OCI-LY1 (cell line): ENCODE data around the gene NAT16.

Experiments
- H2AFZ ChIP-seq: fragments of 200-600 bp; sonication (generic), shearing (Covaris generic); 2 replicates; pipeline ENCODE4 v1.6.0; 2014; ENCODE audit warnings: antibody characterized with exemption, mild to moderate bottlenecking, low read length
- H3F3A ChIP-seq: fragments of 200-600 bp; sonication (generic), shearing (Covaris generic); 2 replicates; pipeline ENCODE4 v1.6.0; 2014; ENCODE audit warnings: mild to moderate bottlenecking, antibody characterized with exemption, low read length, moderate library complexity; ENCODE audit not compliant: insufficient read depth
- H3K27ac ChIP-seq: fragments of 200-600 bp; sonication (generic); 2 replicates; pipeline ENCODE4 v1.5.1; 2014; ENCODE audit warnings: low read length, mixed run types, mild to moderate bottlenecking, low read depth; ENCODE audit not compliant: poor library complexity, severe bottlenecking
- H3K27me3 ChIP-seq: fragments of 200-600 bp; sonication (generic); 2 replicates; pipeline ENCODE4 v1.6.0; 2014; ENCODE audit warnings: antibody characterized with exemption, mild to moderate bottlenecking, low read length, moderate library complexity; ENCODE audit not compliant: insufficient read depth
- H3K36me3 ChIP-seq: fragments of 200-600 bp; sonication (generic); 2 replicates; pipeline ENCODE4 v1.6.1; 2014; ENCODE audit warnings: mild to moderate bottlenecking, antibody characterized with exemption, low read length, moderate library complexity, mixed read lengths; ENCODE audit not compliant: insufficient read depth
- H3K4me1 ChIP-seq: fragments of 200-600 bp; sonication (generic); 2 replicates; pipeline ENCODE4 v1.5.1; 2014; ENCODE audit warnings: mild to moderate bottlenecking, low read length, moderate library complexity; ENCODE audit not compliant: insufficient read depth, severe bottlenecking
- H3K4me2 ChIP-seq: fragments of 200-600 bp; sonication (generic), shearing (Covaris generic); 2 replicates; pipeline ENCODE4 v1.6.1; 2014; ENCODE audit warnings: low read length
- H3K4me3 ChIP-seq: fragments of 200-600 bp; sonication (generic); 2 replicates; pipeline ENCODE4 v1.5.1; 2014; ENCODE audit warnings: low read length, low read depth, mild to moderate bottlenecking, mixed read lengths; ENCODE audit not compliant: poor library complexity, severe bottlenecking
- H3K79me2 ChIP-seq: fragments of 200-600 bp; shearing (Covaris generic); 2 replicates; pipeline ENCODE4 v1.6.1; 2016; ENCODE audit warnings: mixed run types, low read length, mixed read lengths; ENCODE audit not compliant: insufficient read depth
- H3K9ac ChIP-seq: fragments of 200-600 bp; sonication (generic), shearing (Covaris generic); 2 replicates; pipeline ENCODE4 v1.6.1; 2014; ENCODE audit warnings: mild to moderate bottlenecking, low read length, mixed read lengths
- H3K9me2 ChIP-seq: fragments of 200-600 bp; sonication (generic), shearing (Covaris generic); 2 replicates; pipeline ENCODE4 v1.6.1; 2014; ENCODE audit warnings: low read depth, mild to moderate bottlenecking, low read length, mixed read lengths
- H3K9me3 ChIP-seq: fragments of 200-600 bp; shearing (Covaris generic); 2 replicates; pipeline ENCODE4 v1.6.1; 2014; ENCODE audit warnings: low read length, mixed read lengths
- H4K20me1 ChIP-seq: fragments of 200-600 bp; sonication (generic), shearing (Covaris generic); 2 replicates; pipeline ENCODE4 v1.6.0; 2016; ENCODE audit warnings: mild to moderate bottlenecking, low read length; ENCODE audit not compliant: insufficient read depth
- CTCF ChIP-seq: fragments of 200-600 bp; sonication (generic), shearing (Covaris generic); IDR thresholded peaks from 2 replicates; pipeline ENCODE4 v1.5.1; 2017; ENCODE audit warnings: mild to moderate bottlenecking, antibody characterized with exemption, low read length, moderate library complexity, mixed read lengths
- EZH2 ChIP-seq: fragments of 200-600 bp; sonication (generic), shearing (Covaris generic); IDR thresholded peaks from 2 replicates; pipeline ENCODE4 v1.8.0; 2017; ENCODE audit warnings: borderline replicate concordance, mixed run types, mild to moderate bottlenecking, antibody characterized with exemption, low read length, moderate library complexity, mixed read lengths

NAT16 gene

GRCh38 chr7:101169838-101170551 lies 10.1 kb downstream of the NAT16 start:
- H3K4me3 ChIP-seq = no peak overlapping the region
- H2AFZ ChIP-seq = no peak overlapping the region
- H3K4me2 ChIP-seq = peak overlapping the region; percentile 10; the same call in 1 of the 2 replicates
- H3K79me2 ChIP-seq = no peaks in the 10 kb centered on the region
- H3K9ac ChIP-seq = no peak overlapping the region
- H4K20me1 ChIP-seq = no peaks in the 10 kb centered on the region
- peaks cover 6% of the 10 kb centered on the region for H3K4me1 ChIP-seq
- no peak overlapping the region for H3K27ac ChIP-seq
- no peaks in the 10 kb centered on the region for H3K9me3 ChIP-seq
- H3K9me2 ChIP-seq = no peaks in the 10 kb centered on the region
- H3K36me3 ChIP-seq = no peaks in the 10 kb centered on the region
- H3F3A ChIP-seq = no peaks in the 10 kb centered on the region
- peaks cover 10% of the 10 kb centered on the region for H3K27me3 ChIP-seq
- TF ChIP-seq CTCF (peak; percentile 98), EZH2 (no peak)

GRCh38 chr7:101169110-101169837 lies 10.8 kb downstream of the NAT16 start:
- no peak overlapping the region for H3K9ac ChIP-seq
- H2AFZ ChIP-seq = no peak overlapping the region
- H3K4me2 ChIP-seq = peak overlapping the region; percentile 10; the same call in 1 of the 2 replicates
- H3K4me1 ChIP-seq = peaks cover 6% of the 10 kb centered on the region
- no peak overlapping the region for H3K27ac ChIP-seq
- no peaks in the 10 kb centered on the region for H4K20me1 ChIP-seq
- no peaks in the 10 kb centered on the region for H3K9me3 ChIP-seq
- H3F3A ChIP-seq = no peaks in the 10 kb centered on the region
- H3K27me3 ChIP-seq = peaks cover 10% of the 10 kb centered on the region
- H3K4me3 ChIP-seq = no peak overlapping the region
- no peaks in the 10 kb centered on the region for H3K79me2 ChIP-seq
- TF ChIP-seq CTCF (no peak), EZH2 (no peak)
- no peaks in the 10 kb centered on the region for H3K9me2 ChIP-seq
- no peaks in the 10 kb centered on the region for H3K36me3 ChIP-seq

GRCh38 chr7:101168412-101169049 lies 11.6 kb downstream of the NAT16 start:
- Histone ChIP-seq H3K27me3 (peaks cover 10% of the 10 kb centered on the region), H3K4me1 (peaks cover 12% of the 10 kb centered on the region)

More at GRCh38 chr7:101168412-101169049, 11.6 kb downstream of the NAT16 start:
- Histone ChIP-seq H3K27ac (no peak overlapping the region), H3F3A (no peaks in the 10 kb centered on the region), H3K36me3 (no peaks in the 10 kb centered on the region), H3K9me2 (no peaks in the 10 kb centered on the region), H4K20me1 (no peaks in the 10 kb centered on the region), H3K79me2 (no peaks in the 10 kb centered on the region), H3K4me3 (no peak overlapping the region), H2AFZ (no peak overlapping the region), H3K9me3 (no peaks in the 10 kb centered on the region), H3K9ac (no peak overlapping the region), H3K4me2 (no peak overlapping the region)
- TF ChIP-seq EZH2 (no peak), CTCF (no peak)
